SU-DHL-6 (cell line): ENCODE results near the gene ATMIN.

Source experiments
- EZH2phosphoT487 ChIP-seq: fragments of 200-600 bp; sonication (generic), shearing (Covaris generic); conservative IDR thresholded peaks from 2 replicates; pipeline ENCODE4 v1.6.1; 2018; ENCODE audit warnings: mild to moderate bottlenecking, antibody characterized with exemption, low read length, moderate library complexity, mixed read lengths
- TF ChIP-seq, protein P1 (sequence below): fragments of 200-600 bp; sonication (generic); IDR thresholded peaks from one replicate; pipeline ENCODE4 v1.5.1; 2017; ENCODE audit warnings: antibody characterized with exemption, mild to moderate bottlenecking, low read length, moderate library complexity; ENCODE audit not compliant: insufficient read depth, poor library complexity, severe bottlenecking

GRCh38 chr16:80994451-80994850 is 41.2 kb upstream of the ATMIN start:
- no peak for TF ChIP-seq EZH2phosphoT487
- TF ChIP-seq, protein P1, sequence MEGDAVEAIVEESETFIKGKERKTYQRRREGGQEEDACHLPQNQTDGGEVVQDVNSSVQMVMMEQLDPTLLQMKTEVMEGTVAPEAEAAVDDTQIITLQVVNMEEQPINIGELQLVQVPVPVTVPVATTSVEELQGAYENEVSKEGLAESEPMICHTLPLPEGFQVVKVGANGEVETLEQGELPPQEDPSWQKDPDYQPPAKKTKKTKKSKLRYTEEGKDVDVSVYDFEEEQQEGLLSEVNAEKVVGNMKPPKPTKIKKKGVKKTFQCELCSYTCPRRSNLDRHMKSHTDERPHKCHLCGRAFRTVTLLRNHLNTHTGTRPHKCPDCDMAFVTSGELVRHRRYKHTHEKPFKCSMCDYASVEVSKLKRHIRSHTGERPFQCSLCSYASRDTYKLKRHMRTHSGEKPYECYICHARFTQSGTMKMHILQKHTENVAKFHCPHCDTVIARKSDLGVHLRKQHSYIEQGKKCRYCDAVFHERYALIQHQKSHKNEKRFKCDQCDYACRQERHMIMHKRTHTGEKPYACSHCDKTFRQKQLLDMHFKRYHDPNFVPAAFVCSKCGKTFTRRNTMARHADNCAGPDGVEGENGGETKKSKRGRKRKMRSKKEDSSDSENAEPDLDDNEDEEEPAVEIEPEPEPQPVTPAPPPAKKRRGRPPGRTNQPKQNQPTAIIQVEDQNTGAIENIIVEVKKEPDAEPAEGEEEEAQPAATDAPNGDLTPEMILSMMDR: no peak
